GM19395 (cell line): ENCODE measurements around the gene SCYGR2.
"Not testable (repeated sequence)": the region's sequence is repeated elsewhere in the genome, so short reads cannot be mapped to it uniquely, and the experiment has no call there.

Experiments
- ATAC-seq: cut with Tn5 transposase; IDR thresholded peaks from one replicate; pipeline ENCODE4 v1.9.1; 2021; ENCODE audit warnings: mild to moderate bottlenecking, moderate library complexity; ENCODE audit not compliant: unreplicated experiment

Gene SCYGR2

DNA sequence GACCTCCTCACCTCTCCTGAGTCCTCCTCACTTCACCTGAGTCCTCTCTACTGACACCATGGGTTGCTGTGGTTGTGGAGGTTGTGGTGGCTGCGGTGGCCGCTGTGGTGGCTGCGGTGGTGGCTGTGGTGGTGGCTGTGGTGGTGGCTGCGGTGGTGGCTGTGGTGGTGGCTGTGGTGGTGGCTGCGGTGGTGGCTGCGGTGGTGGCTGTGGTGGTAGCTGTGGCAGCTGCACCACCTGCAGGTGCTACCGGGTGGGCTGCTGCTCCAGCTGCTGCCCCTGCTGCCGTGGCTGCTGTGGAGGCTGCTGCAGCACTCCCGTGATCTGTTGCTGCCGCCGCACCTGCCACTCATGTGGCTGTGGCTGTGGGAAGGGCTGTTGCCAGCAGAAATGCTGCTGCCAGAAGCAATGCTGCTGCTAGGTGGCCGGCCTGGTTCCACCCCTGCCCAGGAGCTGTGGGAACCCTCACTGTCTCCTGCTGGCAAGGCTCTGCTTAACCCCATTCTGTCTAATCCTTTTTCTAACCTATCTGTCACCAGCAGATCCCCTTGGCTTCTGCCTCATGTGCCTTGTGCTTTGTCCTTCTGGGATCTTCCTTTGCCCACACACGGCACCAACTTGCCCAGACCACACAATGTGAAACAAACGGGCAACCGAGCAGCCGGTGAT is at the start of gene SCYGR2:
SCYGR2 (plus strand) TSS at position 59 of the 669 bp plus-strand sequence; CDS start at position 59, 0 bp downstream.
- not testable (repeated sequence) for ATAC-seq

DNA sequence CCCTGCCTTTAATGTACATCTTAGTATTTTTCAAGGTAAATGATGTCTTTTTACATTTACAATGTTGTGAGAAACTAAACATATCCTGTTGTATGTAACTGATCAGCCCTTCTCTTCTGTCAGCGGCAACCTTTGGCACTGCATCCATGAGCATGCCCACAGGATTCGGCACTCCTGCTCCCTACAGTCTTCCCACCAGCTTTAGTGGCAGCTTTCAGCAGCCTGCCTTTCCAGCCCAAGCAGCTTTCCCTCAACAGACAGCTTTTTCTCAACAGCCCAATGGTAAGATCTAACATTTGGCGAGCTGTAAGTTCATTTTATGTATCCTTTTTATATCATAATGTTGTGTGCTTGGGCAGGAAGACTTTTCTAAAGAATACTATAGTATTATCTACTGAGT is 46.9 kb upstream of the SCYGR2 start:
- no peak for ATAC-seq

GRCh38 chr2:227562581-227562980 is 36.1 kb upstream of the SCYGR2 start:
- no peak for ATAC-seq

GRCh38 chr2:227565080-227565479 is 33.6 kb upstream of the SCYGR2 start:
- ATAC-seq = no peak

- no peak for ATAC-seq
Observed at GRCh38 chr2:227566012-227566411, 32.7 kb upstream of the SCYGR2 start.

DNA sequence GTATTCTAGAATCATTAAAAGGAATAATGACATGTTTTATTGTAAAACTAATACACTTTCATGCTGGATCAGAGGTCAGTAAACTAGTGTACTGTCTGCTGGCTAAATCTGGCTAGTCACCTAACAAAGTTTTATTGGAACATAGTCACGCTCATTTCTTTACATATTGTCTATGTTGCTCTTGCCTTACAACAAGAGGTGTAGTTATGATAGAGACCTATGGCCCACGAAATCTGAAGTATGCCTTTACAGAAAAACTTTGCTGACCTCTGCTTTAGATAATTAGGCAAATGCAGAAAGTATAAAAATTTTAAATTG is 29.9 kb upstream of the SCYGR2 start:
- no peak for ATAC-seq

GRCh38 chr2:227570615-227571014 is 28.1 kb upstream of the SCYGR2 start:
- ATAC-seq = no peak

GRCh38 chr2:227576110-227576509 is 22.6 kb upstream of the SCYGR2 start:
- ATAC-seq = no peak

GRCh38 chr2:227576812-227577211 is 21.9 kb upstream of the SCYGR2 start:
- no peak for ATAC-seq

GRCh38 chr2:227577555-227577954 is 21.1 kb upstream of the SCYGR2 start:
- no peak for ATAC-seq

DNA sequence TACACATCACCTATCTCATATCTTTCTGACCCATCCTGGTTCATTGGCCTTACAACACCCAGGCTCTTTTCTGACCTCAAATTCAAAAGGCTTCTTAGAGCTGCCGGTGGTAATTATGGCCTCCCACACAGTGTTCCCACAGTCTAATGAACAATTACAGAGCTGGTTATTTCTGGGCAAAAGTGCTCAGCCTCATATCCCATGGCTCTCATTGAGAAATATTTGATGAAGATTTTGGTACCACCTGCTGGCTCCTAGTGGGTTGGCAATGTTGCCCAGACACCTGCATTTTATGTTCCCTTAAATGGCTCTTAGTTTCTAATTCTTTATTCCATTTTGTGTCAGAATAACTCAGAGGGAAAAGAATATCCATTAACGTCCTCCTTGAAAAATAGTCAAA is 20.1 kb upstream of the SCYGR2 start:
- ATAC-seq = no peak

- no peak for ATAC-seq
Observed at GRCh38 chr2:227579791-227580190, 18.9 kb upstream of the SCYGR2 start.

DNA sequence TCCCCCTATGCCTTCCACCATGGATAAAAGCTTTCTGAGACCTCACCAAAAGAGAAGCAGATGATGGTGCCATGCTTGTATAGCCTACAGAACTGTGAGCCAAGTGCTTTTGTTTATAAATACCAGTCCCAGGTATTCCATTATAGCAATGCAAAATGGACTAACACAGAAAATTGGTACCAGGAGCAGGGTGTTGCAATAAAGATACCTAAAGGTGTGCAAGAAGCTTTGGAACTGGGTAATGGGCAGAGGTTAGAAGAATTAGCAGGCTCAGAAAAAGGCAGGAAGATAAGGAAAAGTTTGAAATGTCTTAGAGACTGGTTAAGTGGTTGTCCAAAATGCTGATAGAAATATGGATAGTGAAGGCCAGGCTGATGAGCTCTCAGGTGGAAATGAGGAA is 16.3 kb upstream of the SCYGR2 start:
- no peak for ATAC-seq

DNA sequence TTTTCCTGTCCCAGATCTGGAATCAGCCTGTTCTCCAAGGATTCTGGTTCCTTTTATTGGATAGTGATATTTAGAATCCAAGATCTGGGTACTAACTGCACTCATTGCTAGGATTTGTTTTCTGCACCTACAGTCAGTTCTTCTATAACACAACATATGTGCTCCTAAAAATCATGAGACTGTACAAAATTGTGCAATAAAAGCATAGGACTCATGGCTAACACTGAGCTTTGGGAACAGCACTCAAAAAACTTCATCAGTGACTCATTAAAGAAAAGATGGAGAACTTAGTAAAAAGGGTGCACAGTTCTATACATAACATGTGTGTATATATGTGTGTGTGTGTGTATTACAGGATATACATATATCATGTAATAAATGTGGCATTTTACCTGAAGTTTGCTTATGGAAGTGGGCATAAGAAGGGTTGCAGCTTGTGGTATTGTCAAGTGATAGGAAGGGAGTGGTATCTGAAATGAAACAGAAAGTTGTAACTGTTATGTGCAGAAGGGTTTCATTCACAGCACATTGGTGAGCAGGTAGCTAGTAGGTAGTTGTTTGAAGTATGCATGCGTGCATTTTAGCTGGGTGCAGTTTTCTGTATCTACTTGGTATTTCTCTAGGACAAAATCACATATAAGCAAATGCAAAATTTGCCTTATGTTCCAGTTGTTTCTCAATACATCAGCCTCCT is 5.9 kb upstream of the SCYGR2 start:
- ATAC-seq = peak; percentile 86

DNA sequence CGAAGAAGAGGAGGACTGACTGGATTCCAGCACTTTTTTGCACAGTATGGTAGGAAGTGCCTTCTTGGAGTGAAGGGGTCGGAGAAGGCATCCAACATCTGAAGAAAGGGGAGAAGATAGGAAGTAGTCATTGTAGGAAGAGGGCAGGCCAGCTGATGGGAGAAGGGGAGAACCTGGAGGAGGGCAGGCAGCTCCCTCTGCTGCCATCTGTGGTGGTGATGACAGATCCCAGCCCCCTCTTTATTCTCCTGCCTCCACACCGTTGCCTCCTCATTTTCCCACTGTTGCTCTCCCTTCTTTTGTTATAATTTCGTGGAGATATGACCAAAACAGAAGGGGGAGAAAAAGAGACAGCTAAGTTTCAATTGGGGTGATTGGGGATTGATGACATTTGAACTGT is 2.9 kb upstream of the SCYGR2 start:
- ATAC-seq = no peak

DNA sequence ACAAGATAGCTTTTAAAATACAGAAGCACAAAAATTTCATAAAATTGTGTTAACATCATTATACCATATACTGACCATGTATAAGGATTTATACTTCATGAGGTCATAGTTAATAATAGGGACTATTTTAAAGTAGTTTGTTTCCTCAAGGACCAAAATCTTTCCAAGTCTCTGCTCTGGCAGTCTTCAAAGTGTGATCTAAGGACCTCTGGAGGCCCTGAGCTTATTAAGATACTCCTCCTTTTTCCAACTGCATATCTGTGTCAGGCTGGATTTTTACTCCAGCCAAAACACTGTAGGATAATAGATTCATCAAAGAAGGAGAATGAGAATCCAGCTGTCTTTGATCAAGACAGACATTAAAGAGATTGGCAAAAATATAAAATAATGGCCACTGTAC is 1.7 kb upstream of the SCYGR2 start:
- no peak for ATAC-seq

DNA sequence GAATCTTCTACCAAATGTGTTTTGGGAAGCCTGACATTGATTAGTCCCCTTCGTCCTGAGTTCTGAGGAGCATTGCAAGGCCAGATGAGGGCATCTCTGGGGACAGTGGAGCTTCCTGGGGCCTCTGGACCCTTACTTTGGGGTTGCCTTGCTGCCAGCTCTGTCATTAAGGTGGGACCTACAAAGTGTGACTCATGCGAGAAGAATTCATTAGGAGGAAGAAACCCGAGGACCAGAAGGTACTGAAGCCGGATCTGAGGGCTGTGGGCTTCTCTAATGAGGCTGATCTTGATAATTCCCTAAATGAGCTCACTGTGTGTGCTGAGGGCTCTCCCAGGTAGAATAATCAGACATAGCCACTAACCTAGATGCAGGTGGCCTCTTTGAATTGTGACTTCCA is 695 bp upstream of the SCYGR2 start:
- ATAC-seq = no peak

- ATAC-seq = no peak
Observed at GRCh38 chr2:227602358-227602757, 3.7 kb downstream of the SCYGR2 start.

- ATAC-seq = no peak
Observed at GRCh38 chr2:227606476-227606875, 7.8 kb downstream of the SCYGR2 start.

GRCh38 chr2:227607941-227608340 is 9.2 kb downstream of the SCYGR2 start:
- no peak for ATAC-seq

DNA sequence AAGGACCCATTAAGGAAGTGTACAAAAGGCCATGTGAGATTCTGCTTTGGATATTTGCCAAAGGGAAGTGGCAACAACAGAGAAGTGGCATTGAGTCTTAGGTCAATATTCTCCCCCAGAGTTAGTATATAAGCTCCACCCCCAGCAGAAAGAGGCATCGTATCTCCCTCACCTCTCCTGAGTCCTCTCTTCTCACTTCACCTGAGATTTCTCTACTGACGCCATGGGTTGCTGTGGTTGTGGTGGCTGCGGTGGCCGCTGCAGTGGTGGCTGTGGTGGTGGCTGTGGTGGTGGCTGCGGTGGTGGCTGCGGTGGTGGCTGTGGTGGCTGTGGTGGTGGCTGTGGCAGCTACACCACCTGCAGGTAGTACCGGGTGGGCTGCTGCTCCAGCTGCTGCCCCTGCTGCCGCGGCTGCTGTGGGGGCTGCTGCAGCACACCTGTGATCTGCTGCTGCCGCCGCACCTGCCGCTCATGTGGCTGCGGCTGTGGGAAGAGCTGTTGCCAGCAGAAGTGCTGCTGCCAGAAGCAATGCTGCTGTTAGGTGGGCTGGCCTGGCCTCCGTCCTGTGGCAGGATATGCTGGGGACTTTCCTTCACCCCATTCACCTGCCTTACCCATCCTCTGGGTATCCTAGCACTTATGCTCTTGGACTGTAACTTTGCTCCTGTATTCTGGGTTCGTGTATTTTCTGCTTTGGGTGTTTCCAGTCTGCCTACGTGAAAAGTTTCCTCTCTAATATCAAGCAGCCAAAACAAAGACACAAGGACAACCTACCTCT is 10.1 kb downstream of the SCYGR2 start:
- peak; percentile 61 for ATAC-seq

DNA sequence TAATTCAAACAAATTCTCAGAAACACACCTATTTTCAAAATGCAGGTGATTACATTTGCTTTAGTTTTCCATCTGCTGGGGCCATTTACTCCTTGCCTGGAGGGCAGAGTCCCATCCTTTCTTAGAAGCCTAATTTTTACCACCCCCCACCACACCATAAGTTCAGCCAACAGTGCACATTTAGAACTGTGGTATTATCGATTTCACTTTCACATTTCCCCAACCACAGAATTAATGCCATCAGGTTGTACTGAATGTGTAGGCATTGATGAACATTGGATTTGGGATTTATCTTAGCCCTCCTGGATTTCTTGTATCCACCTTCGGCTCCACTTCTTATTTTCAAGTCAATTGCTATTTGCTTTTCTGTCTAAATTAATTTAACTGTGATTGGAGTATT is 11.4 kb downstream of the SCYGR2 start:
- no peak for ATAC-seq
